ENCODE measurements around the gene SDR42E2.
"Not testable (repeated sequence)": the region's sequence is repeated elsewhere in the genome, so short reads cannot be mapped to it uniquely, and the experiment has no call there.

Gene SDR42E2

DNA sequence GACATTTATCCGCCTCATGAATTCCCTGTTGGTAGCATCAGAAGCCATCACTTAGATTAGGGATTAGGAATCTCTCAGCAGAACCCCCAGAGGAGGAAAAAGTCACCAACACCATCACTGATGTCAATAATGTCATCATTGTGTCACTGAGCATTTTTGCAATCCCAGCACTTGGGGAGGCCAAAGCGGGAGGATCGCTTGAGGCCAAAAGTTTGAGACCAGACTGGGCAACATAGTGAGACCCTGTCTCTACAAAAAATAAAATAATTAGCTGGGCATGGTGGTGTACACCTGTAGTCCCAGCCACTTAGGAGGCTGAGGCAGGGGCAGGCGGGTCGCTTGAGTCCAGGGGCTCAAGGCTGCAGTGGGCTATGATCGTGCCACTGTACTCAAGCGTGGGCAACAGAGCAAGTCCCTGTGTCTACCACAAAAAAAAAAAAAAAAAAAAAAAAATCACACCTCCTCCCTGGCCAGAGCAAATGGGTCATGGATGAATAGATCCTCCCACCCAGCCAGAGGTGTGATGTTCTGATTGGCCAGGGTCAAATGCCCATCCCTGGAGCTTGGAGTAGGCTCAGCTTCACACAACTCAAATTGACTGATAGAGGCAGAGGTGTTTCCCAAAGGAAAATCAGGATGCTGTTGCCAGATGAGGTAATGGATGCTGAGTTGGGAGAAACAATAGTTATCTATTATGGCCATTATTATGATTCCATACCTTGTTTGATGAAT, 38.4 kb upstream of the SDR42E2 start:
- TF ChIP-seq, protein P1, sequence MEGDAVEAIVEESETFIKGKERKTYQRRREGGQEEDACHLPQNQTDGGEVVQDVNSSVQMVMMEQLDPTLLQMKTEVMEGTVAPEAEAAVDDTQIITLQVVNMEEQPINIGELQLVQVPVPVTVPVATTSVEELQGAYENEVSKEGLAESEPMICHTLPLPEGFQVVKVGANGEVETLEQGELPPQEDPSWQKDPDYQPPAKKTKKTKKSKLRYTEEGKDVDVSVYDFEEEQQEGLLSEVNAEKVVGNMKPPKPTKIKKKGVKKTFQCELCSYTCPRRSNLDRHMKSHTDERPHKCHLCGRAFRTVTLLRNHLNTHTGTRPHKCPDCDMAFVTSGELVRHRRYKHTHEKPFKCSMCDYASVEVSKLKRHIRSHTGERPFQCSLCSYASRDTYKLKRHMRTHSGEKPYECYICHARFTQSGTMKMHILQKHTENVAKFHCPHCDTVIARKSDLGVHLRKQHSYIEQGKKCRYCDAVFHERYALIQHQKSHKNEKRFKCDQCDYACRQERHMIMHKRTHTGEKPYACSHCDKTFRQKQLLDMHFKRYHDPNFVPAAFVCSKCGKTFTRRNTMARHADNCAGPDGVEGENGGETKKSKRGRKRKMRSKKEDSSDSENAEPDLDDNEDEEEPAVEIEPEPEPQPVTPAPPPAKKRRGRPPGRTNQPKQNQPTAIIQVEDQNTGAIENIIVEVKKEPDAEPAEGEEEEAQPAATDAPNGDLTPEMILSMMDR (IDR thresholded peaks at IDR 0.05; ENCODE audit: low read depth, low read length, missing control alignments), result no peak
- no peak for DNase-seq (ENCODE audit: extremely low read depth, low read depth)
- no peak overlapping the region for H3K4me3 ChIP-seq (replicated peaks; ENCODE audit: low read depth, low read length)

DNA sequence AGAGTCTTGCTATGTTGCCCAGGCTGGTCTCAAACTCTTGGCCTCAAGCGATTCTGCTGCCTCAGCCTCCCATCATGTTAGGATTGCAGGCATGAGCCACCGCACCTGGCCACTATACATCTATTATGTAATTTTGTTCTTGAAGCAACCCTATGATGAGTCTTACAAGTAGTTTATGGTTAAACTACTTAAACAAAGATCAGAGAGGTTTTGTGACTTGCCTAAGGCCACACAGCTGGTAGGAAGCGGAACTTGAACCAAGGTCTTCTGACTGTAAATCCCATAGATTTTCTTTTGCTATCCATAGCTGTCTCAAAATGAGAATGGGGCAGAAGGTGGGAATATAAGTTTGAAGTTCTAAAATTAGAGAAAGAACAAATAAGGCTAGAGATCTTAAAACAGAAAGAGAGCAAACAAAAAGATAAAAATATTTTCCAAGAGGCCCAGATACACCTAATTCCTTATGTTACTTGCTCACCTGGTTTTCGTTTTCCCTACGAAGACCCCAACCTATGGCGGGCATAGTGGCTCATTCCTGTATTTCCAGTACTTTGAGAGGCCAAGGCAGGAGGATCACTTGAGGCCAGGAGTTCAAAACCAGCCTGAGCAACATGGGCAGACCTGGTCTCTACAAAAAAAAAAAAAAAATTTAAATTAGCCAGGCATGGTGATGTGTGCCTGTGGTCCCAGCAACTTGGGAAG, 37.6 kb upstream of the SDR42E2 start:
- TF ChIP-seq, protein P1 (IDR thresholded peaks at IDR 0.05; ENCODE audit: low read depth, low read length, missing control alignments), result no peak
- no peak overlapping the region for H3K4me3 ChIP-seq (replicated peaks; ENCODE audit: low read depth, low read length)
- no peak for DNase-seq (ENCODE audit: extremely low read depth, low read depth)

DNA sequence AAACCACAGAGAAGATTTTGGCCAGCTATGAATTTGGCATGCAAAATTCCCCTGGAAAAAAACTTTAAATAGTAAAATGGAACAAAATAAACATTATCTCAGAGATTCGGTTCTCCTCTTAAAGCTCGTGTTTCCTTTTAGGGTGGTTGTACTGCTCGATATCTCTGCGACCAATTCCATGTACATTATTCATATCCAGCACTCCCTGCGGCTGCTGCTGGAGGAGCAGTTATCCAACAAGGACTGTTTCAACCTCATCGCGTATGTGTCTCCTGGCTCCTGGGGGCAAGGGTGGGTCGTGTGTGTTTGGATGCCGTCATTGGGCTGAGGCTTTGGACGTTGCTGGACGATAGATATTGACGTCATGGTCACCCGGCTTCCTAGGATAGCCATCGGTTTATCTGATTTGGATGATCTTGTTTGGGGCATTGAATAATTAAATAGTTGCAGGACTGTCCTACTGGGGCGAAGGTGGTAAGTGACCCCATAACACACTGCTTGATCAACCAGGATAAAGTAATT, 36.2 kb upstream of the SDR42E2 start:
- DNase-seq (ENCODE audit: extremely low read depth, low read depth), result no peak
- no peak overlapping the region for H3K4me3 ChIP-seq (replicated peaks; ENCODE audit: low read depth, low read length)
- TF ChIP-seq, protein P1 (IDR thresholded peaks at IDR 0.05; ENCODE audit: low read depth, low read length, missing control alignments), result no peak

DNA sequence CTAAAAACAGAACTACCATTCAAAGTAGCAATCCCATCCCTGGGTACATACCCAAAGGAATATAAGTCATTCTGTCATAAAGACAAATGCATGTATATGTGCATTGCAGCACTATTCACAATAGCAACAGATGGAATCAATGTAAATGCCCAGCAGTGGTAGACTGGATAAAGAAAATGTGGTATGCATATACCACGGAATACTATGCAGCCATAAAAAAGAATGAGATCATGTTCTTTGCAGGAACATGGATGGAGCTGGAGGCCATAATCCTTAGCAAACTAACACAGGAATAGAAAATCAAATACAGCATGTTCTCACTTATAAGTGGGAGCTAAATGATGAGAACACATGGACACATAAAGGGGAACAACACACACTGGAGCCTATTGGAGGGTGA, 33.8 kb upstream of the SDR42E2 start:
- not testable (repeated sequence) for DNase-seq (ENCODE audit: extremely low read depth, low read depth); H3K4me3 ChIP-seq (replicated peaks; ENCODE audit: low read depth, low read length)

DNA sequence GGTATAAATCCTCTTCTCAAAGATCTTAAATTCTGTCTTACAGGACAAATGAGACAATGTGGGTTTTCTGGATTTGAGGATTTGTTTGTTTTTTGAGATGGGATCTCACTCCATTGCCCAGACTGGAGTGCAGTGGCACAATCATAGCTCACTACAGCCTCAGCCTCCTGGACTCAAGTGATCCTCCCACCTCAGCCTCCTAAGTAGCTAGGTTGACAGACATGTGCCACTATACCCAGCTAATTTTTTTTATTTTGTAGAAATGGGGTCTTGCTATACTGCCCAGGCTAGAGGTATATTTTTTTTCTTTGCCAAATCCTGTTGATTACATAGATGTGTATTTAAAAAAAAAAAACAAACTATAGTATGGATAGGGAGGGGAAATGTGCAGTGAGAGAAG, 31.8 kb upstream of the SDR42E2 start:
- TF ChIP-seq, protein P1 (IDR thresholded peaks at IDR 0.05; ENCODE audit: low read depth, low read length, missing control alignments), result no peak
- no peak overlapping the region for H3K4me3 ChIP-seq (replicated peaks; ENCODE audit: low read depth, low read length)
- DNase-seq (ENCODE audit: extremely low read depth, low read depth), result no peak

DNA sequence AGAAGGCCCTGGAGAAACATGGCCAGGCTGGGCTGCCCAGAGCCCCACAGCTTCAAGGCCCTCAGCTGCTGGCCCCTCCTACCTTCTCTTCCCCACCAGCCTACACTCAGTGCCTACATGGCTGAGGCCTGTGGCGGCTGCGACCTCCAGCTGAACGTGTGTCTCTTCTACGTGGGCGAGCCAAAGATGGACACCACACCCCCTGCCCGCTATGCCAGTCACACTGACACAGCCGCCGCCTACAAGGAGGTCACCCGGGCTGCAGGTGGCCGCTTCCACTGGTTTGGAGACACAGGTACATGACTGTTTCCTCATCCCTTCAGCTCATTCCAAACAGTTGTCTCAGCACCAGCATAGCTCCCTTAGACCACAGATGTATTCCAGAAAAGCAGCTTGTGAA, 29.5 kb upstream of the SDR42E2 start:
- TF ChIP-seq, protein P1 (IDR thresholded peaks at IDR 0.05; ENCODE audit: low read depth, low read length, missing control alignments), result no peak
- no peak overlapping the region for H3K4me3 ChIP-seq (replicated peaks; ENCODE audit: low read depth, low read length)
- DNase-seq (ENCODE audit: extremely low read depth, low read depth), result no peak

DNA sequence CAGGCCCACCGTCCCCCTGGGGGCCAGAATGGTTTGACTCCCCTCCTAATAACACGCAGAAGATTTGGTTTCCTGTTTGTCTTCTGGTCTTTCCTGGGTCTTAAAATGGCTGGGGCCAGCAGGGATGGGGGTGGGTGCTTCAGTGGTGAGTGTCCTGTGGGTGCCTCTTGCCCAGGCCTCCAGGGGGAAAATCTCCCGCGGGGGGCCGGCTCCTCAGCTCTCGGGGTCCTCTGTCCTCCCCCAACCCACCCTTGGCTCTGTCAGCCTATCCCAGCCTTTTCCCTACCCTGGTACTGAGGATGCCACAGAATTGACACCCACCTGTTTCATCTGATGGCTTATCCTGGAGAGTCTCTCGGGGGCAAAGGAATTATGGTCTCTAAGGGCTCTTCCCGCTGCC, 23.8 kb upstream of the SDR42E2 start:
- DNase-seq (ENCODE audit: extremely low read depth, low read depth), result no peak
- H3K4me3 ChIP-seq (replicated peaks; ENCODE audit: low read depth, low read length), result no peak overlapping the region
- TF ChIP-seq, protein P1 (IDR thresholded peaks at IDR 0.05; ENCODE audit: low read depth, low read length, missing control alignments), result no peak

Data from HFF-Myc (cell line).